ENCODE measurements around the gene BHLHE41. TPM values are rescaled to one million over a fixed set of nuclear protein-coding genes. Genes with fewer than 3 reads are reported as not detected.

BHLHE41 gene
- total and polyA plus RNA-seq, 9 of the 15 experiments (the other 6 are each of a cell fraction or from before 2014, with no cell fraction given), result not detected

GRCh38 chr12:26116829-26117715 lies 7.8 kb downstream of the BHLHE41 start:
- FAIRE-seq (peak; percentile 77), DNase-seq (ENCODE audit: extremely low read depth in 1 of 4, low spot score in 3 of 4) (peak; percentile 17 to 41 (median 30)), ATAC-seq (peak; percentile 32; the same call in 2 of the 3 replicates)
- no peak overlapping the region for H3K9ac ChIP-seq (ENCODE audit: insufficient read depth in 1 of 2, low read depth in 2 of 2, low read length in 2 of 2)
- H3K4me3 ChIP-seq, result no peak overlapping the region
- no TSS peak for BruUV-seq (replicated peaks)
- WGBS (ENCODE audit: insufficient coverage, low coverage, missing lambda C conversion rate), result 8% methylated on average over 6 of the region's 6 CpGs
- CTCF ChIA-PET (ENCODE audit: low intra/inter-chr PET ratio), result interaction anchor here (1.2 kb wide), 1 partner anchor 15 kb away, joined by 3 read pairs; no protein-coding TSS in a partner anchor
- H3K36me3 ChIP-seq (ENCODE audit: control insufficient read depth, insufficient read depth, low read length), result no peaks in the 10 kb centered on the region
- intact Hi-C loops (cut with micrococcal nuclease) (no loop called here), in situ Hi-C loops (cut with MboI) (no loop called here)
- POLR2A ChIA-PET, result no interaction called here
- H4K20me1 ChIP-seq (replicated peaks; ENCODE audit: control insufficient read depth, insufficient read depth, low read length), result no peaks in the 10 kb centered on the region
- no peak overlapping the region for H3K4me2 ChIP-seq (ENCODE audit: insufficient read depth, low read length)
- no peak overlapping the region for H3K27ac ChIP-seq (ENCODE audit: extremely low read depth, low read depth, low read length)
- H3K79me2 ChIP-seq (ENCODE audit: control insufficient read depth, insufficient read depth, low read length), result no peaks in the 10 kb centered on the region
- peak overlapping the region; percentile 40; the same call in 1 of the 2 replicates for H2AFZ ChIP-seq (ENCODE audit: low read depth, low read length)
- no peaks in the 10 kb centered on the region for H3K9me1 ChIP-seq (ENCODE audit: control insufficient read depth, insufficient read depth, low read length)
- H3K9me3 ChIP-seq (replicated peaks; ENCODE audit: control insufficient read depth, insufficient read depth, low read depth, low read length), result no peaks in the 10 kb centered on the region
- H3K4me1 ChIP-seq (replicated peaks in 1 of 2; ENCODE audit: control insufficient read depth in 2 of 2, insufficient read depth in 2 of 2, low read length in 2 of 2), result peaks cover 14 to 20% of the 10 kb centered on the region in 2 experiments; a peak in 4 of 5 replicates
- peaks cover 8% of the 10 kb centered on the region in 2 experiments; a peak in 4 of 5 replicates for H3K27me3 ChIP-seq (ENCODE audit: control insufficient read depth in 2 of 2, insufficient read depth in 2 of 2, low read length in 2 of 2)
- no peak for TF ChIP-seq PCBP1 (IDR thresholded peaks at IDR 0.05; ENCODE audit: low read depth, low read length, poor library complexity, severe bottlenecking)
- no peak for TF ChIP-seq MAZ (CRISPR knock-in tag; conservative IDR thresholded peaks at IDR 0.05 in 1 of 2, IDR thresholded peaks at IDR 0.05 in 1 of 2)
- TF ChIP-seq ADNP (tag; IDR thresholded peaks at IDR 0.05), result no peak
- TF ChIP-seq ZNF253 (CRISPR knock-in tag; conservative IDR thresholded peaks at IDR 0.05), result no peak
- TF ChIP-seq C11orf30 (IDR thresholded peaks at IDR 0.05; ENCODE audit: low read depth), result peak; percentile 94
- TF ChIP-seq, protein P1, sequence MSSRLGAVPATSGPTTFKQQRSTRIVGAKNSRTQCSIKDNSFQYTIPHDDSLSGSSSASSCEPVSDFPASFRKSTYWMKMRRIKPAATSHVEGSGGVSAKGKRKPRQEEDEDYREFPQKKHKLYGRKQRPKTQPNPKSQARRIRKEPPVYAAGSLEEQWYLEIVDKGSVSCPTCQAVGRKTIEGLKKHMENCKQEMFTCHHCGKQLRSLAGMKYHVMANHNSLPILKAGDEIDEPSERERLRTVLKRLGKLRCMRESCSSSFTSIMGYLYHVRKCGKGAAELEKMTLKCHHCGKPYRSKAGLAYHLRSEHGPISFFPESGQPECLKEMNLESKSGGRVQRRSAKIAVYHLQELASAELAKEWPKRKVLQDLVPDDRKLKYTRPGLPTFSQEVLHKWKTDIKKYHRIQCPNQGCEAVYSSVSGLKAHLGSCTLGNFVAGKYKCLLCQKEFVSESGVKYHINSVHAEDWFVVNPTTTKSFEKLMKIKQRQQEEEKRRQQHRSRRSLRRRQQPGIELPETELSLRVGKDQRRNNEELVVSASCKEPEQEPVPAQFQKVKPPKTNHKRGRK (tag; IDR thresholded peaks at IDR 0.05), result no peak
- TF ChIP-seq MAFF (IDR thresholded peaks at IDR 0.05; ENCODE audit: low read length), result peak; percentile 84
- no peak for TF ChIP-seq KAT7 (CRISPR knock-in tag; IDR thresholded peaks at IDR 0.05; ENCODE audit: borderline replicate concordance)
- 0 out of 2 replicates have a peak, but pooled peaks have one; percentile 44 for TF ChIP-seq PKNOX1 (IDR thresholded peaks at IDR 0.05)
- TF ChIP-seq, protein P2, sequence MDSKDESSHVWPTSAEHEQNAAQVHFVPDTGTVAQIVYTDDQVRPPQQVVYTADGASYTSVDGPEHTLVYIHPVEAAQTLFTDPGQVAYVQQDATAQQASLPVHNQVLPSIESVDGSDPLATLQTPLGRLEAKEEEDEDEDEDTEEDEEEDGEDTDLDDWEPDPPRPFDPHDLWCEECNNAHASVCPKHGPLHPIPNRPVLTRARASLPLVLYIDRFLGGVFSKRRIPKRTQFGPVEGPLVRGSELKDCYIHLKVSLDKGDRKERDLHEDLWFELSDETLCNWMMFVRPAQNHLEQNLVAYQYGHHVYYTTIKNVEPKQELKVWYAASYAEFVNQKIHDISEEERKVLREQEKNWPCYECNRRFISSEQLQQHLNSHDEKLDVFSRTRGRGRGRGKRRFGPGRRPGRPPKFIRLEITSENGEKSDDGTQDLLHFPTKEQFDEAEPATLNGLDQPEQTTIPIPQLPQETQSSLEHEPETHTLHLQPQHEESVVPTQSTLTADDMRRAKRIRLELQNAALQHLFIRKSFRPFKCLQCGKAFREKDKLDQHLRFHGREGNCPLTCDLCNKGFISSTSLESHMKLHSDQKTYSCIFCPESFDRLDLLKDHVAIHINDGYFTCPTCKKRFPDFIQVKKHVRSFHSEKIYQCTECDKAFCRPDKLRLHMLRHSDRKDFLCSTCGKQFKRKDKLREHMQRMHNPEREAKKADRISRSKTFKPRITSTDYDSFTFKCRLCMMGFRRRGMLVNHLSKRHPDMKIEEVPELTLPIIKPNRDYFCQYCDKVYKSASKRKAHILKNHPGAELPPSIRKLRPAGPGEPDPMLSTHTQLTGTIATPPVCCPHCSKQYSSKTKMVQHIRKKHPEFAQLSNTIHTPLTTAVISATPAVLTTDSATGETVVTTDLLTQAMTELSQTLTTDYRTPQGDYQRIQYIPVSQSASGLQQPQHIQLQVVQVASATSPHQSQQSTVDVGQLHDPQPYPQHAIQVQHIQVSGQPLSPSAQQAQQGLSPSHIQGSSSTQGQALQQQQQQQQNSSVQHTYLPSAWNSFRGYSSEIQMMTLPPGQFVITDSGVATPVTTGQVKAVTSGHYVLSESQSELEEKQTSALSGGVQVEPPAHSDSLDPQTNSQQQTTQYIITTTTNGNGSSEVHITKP (IDR thresholded peaks at IDR 0.05; ENCODE audit: partially characterized antibody), result no peak
- no peak for TF ChIP-seq CREB5 (CRISPR knock-in tag; IDR thresholded peaks at IDR 0.05)
- TF ChIP-seq MAFG (tag; conservative IDR thresholded peaks at IDR 0.05), result peak; percentile 92

Measured in K562 (cell line).